GM23338 (cell line): ENCODE data around the gene ZFYVE28. TPM values are rescaled to one million over a fixed set of nuclear protein-coding genes. Genes with fewer than 3 reads are reported as not detected.

Experiments
- ATAC-seq: fragments of 200-7000 bp; cut with Tn5 transposase; 3 replicates; pipeline ENCODE4 v1.9.1; 2020
- DNase-seq: peaks from one replicate; pipeline ENCODE4 v3.0.0-alpha.2; 2015; ENCODE audit warnings: low spot score
- H2AFZ ChIP-seq: fragments of 200-600 bp; sonication (generic); 2 replicates; pipeline ENCODE4 v1.8.0; 2016; ENCODE audit warnings: antibody characterized with exemption, mild to moderate bottlenecking, moderate library complexity
- H3F3A ChIP-seq: fragments of 200-600 bp; sonication (generic); replicated peaks from 2 replicates; pipeline ENCODE4 v1.8.0; 2017; ENCODE audit warnings: antibody characterized with exemption, mixed run types, low read depth
- H3K27ac ChIP-seq: fragments of 200-600 bp; sonication (generic); 2 replicates; pipeline ENCODE4 v1.6.1; 2016; ENCODE audit warnings: low read depth
- H3K27me3 ChIP-seq: fragments of 200-600 bp; sonication (generic); 2 replicates; pipeline ENCODE4 v1.8.0; 2016; ENCODE audit warnings: mild to moderate bottlenecking, mixed run types, moderate library complexity; ENCODE audit not compliant: insufficient read depth
- H3K36me3 ChIP-seq: fragments of 200-600 bp; sonication (generic); 2 replicates; pipeline ENCODE4 v1.8.0; 2016; ENCODE audit warnings: mild to moderate bottlenecking; ENCODE audit not compliant: insufficient read depth
- H3K4me1 ChIP-seq: fragments of 200-600 bp; sonication (generic); 2 replicates; pipeline ENCODE4 v1.8.0; 2016; ENCODE audit warnings: mild to moderate bottlenecking, moderate library complexity; ENCODE audit not compliant: insufficient read depth
- H3K4me2 ChIP-seq: fragments of 200-600 bp; sonication (generic); 2 replicates; pipeline ENCODE4 v1.7.1; 2017; ENCODE audit warnings: mixed run types
- H3K4me3 ChIP-seq: fragments of 200-600 bp; sonication (generic); 2 replicates; pipeline ENCODE4 v1.6.1; 2016; ENCODE audit warnings: mixed run types
- H3K79me2 ChIP-seq: fragments of 200-600 bp; sonication (generic); replicated peaks from 2 replicates; pipeline ENCODE4 v1.8.0; 2017; ENCODE audit warnings: mild to moderate bottlenecking; ENCODE audit not compliant: insufficient read depth
- H3K9me2 ChIP-seq: fragments of 200-600 bp; sonication (generic); 2 replicates; pipeline ENCODE4 v1.8.0; 2017; ENCODE audit not compliant: insufficient read depth
- H4K20me1 ChIP-seq: fragments of 200-600 bp; sonication (generic); replicated peaks from 2 replicates; pipeline ENCODE4 v1.8.0; 2017; ENCODE audit warnings: mild to moderate bottlenecking; ENCODE audit not compliant: insufficient read depth
- H3K27ac Mint-ChIP-seq: 2 replicates; pipeline ENCODE4 v1.8.0; 2020; ENCODE audit warnings: inconsistent platforms, mild to moderate bottlenecking, moderate library complexity, mixed read lengths
- H3K27me3 Mint-ChIP-seq: 3 replicates; pipeline ENCODE4 v1.8.0; 2022; ENCODE audit warnings: low read depth, mild to moderate bottlenecking, moderate library complexity, mixed read lengths, inconsistent platforms; ENCODE audit not compliant: insufficient read depth, poor library complexity
- H3K36me3 Mint-ChIP-seq: 3 replicates; pipeline ENCODE4 v1.8.0; 2021; ENCODE audit warnings: low read depth, mild to moderate bottlenecking, inconsistent platforms, moderate library complexity, mixed read lengths
- H3K4me1 Mint-ChIP-seq: 3 replicates; pipeline ENCODE4 v1.8.0; 2020; ENCODE audit warnings: mild to moderate bottlenecking, inconsistent platforms, mixed read lengths
- H3K4me3 Mint-ChIP-seq: 3 replicates; pipeline ENCODE4 v1.8.0; 2021; ENCODE audit warnings: moderate library complexity, mild to moderate bottlenecking, inconsistent platforms, mixed read lengths
- H3K9me3 Mint-ChIP-seq: 3 replicates; pipeline ENCODE4 v1.8.0; 2020; ENCODE audit warnings: moderate library complexity, mild to moderate bottlenecking, inconsistent platforms, mixed read lengths
- CREB1 ChIP-seq: fragments of 250-450 bp; sonication (Bioruptor Pico); IDR thresholded peaks from 2 replicates; pipeline ENCODE4 v1.5.0; 2020; ENCODE audit warnings: low read depth, mild to moderate bottlenecking, moderate library complexity
- CTCF ChIP-seq, 2 experiments: fragments of 200-600 bp in 1 of 2; sonication (generic) in 1 of 2; conservative IDR thresholded peaks; 2 replicates each; pipeline versions ENCODE4 v1.5.1 to v1.6.1; 2016 to 2017; ENCODE audit warnings: antibody characterized with exemption in 2 of 2, low read depth in 2 of 2, mild to moderate bottlenecking in 2 of 2, moderate library complexity in 1 of 2
- ETS1 ChIP-seq: IDR thresholded peaks from 2 replicates; pipeline ENCODE4 v1.6.1; 2016; ENCODE audit warnings: antibody characterized with exemption
- EZH2 ChIP-seq: fragments of 200-600 bp; sonication (generic); IDR thresholded peaks from one replicate; pipeline ENCODE4 v1.8.0; 2017; ENCODE audit warnings: antibody characterized with exemption, mild to moderate bottlenecking, low read depth; ENCODE audit not compliant: unreplicated experiment
- EZH2phosphoT487 ChIP-seq: fragments of 200-600 bp; sonication (generic); IDR thresholded peaks from one replicate; pipeline ENCODE4 v1.8.1; 2018; ENCODE audit warnings: antibody characterized with exemption; ENCODE audit not compliant: unreplicated experiment
- JUNB ChIP-seq: IDR thresholded peaks from one replicate; pipeline ENCODE4 v1.6.1; 2016; ENCODE audit warnings: antibody characterized with exemption; ENCODE audit not compliant: unreplicated experiment
- NANOG ChIP-seq: IDR thresholded peaks from 2 replicates; pipeline ENCODE4 v1.6.1; 2016; ENCODE audit warnings: antibody characterized with exemption, borderline replicate concordance
- POLR2AphosphoS5 ChIP-seq: IDR thresholded peaks from 2 replicates; pipeline ENCODE4 v1.6.1; 2016; ENCODE audit warnings: antibody characterized with exemption, low read depth
- REST ChIP-seq: IDR thresholded peaks from one replicate; pipeline ENCODE4 v1.6.1; 2018; ENCODE audit warnings: antibody characterized with exemption; ENCODE audit not compliant: unreplicated experiment
- STAT1 ChIP-seq: IDR thresholded peaks from one replicate; pipeline ENCODE4 v1.6.1; 2016; ENCODE audit warnings: antibody characterized with exemption; ENCODE audit not compliant: unreplicated experiment
- polyA plus RNA-seq: library from polyadenylated mRNA; unstranded; fragments of >200 nt; fragmentation: Nextera tagmentation; extraction: Ambion mirVana; gene quantifications from 2 replicates; pipeline ENCODE4 v1.2.1, GENCODE V29; 2016
- total RNA-seq: library from RNA; depleted of rRNA; stranded (reverse); fragments of >200 nt; shearing (Covaris generic); gene quantifications from 2 replicates; pipeline ENCODE4 v1.2.3, GENCODE V29; 2014

ZFYVE28 gene
- total and polyA plus RNA-seq, 2 experiments from 2014 or later = 2.6 to 4.6 TPM

GRCh38 chr4:2332201-2332975 is 86.1 kb downstream of the ZFYVE28 start:
- Histone ChIP-seq H3K4me2 (no peak overlapping the region), H3K27ac (no peak overlapping the region), H3K9me2 (no peaks in the 10 kb centered on the region), H3K4me3 (no peak overlapping the region), H2AFZ (no peak overlapping the region), H3F3A (no peaks in the 10 kb centered on the region), H4K20me1 (no peaks in the 10 kb centered on the region), H3K36me3 (no peaks in the 10 kb centered on the region), H3K4me1 (no peaks in the 10 kb centered on the region), H3K27me3 (no peaks in the 10 kb centered on the region), H3K79me2 (no peaks in the 10 kb centered on the region)
- TF ChIP-seq REST = no peak
- TF ChIP-seq POLR2AphosphoS5 = no peak
- TF ChIP-seq EZH2 = no peak
- TF ChIP-seq EZH2phosphoT487 = no peak
- no peak for TF ChIP-seq NANOG
- TF ChIP-seq STAT1 = no peak
- no peak for TF ChIP-seq CTCF (conservative IDR thresholded peaks at IDR 0.05; ENCODE audit: low read depth in 2 of 2)
- Mint-ChIP-seq H3K27ac (no peak overlapping the region), H3K36me3 (no peaks in the 10 kb centered on the region; the same call in 2 of the 3 replicates), H3K9me3 (peaks cover 2% of the 10 kb centered on the region; the same call in 1 of the 3 replicates), H3K4me3 (no peak overlapping the region), H3K4me1 (peaks cover 8% of the 10 kb centered on the region; the same call in 2 of the 3 replicates), H3K27me3 (peaks cover 16% of the 10 kb centered on the region)
- DNase-seq = no peak
- ATAC-seq = peak; percentile 17; the same call in 1 of the 3 replicates

- Mint-ChIP-seq H3K4me1 (peaks cover 8% of the 10 kb centered on the region; the same call in 2 of the 3 replicates), H3K9me3 (peaks cover 2% of the 10 kb centered on the region; the same call in 1 of the 3 replicates), H3K27me3 (peaks cover 15% of the 10 kb centered on the region), H3K27ac (no peak overlapping the region), H3K4me3 (no peak overlapping the region), H3K36me3 (no peaks in the 10 kb centered on the region; the same call in 2 of the 3 replicates)
- H3K79me2 ChIP-seq = no peaks in the 10 kb centered on the region
- H3K36me3 ChIP-seq = no peaks in the 10 kb centered on the region
- H2AFZ ChIP-seq = no peak overlapping the region
- no peak for DNase-seq
- no peaks in the 10 kb centered on the region for H3F3A ChIP-seq
- no peak overlapping the region for H3K4me3 ChIP-seq
- H3K9me2 ChIP-seq = no peaks in the 10 kb centered on the region
- no peaks in the 10 kb centered on the region for H3K4me1 ChIP-seq
- no peak overlapping the region for H3K27ac ChIP-seq
- H4K20me1 ChIP-seq = no peaks in the 10 kb centered on the region
- no peak overlapping the region for H3K4me2 ChIP-seq
- no peaks in the 10 kb centered on the region for H3K27me3 ChIP-seq
- no peak for TF ChIP-seq JUNB
- no peak for TF ChIP-seq REST
- TF ChIP-seq CREB1 (CRISPR knock-in tag) = no peak
- TF ChIP-seq STAT1 = no peak
- no peak for TF ChIP-seq ETS1
- TF ChIP-seq POLR2AphosphoS5 = no peak
- ATAC-seq = no peak
Observed at GRCh38 chr4:2331519-2332200, 86.8 kb downstream of the ZFYVE28 start.
